Panc1 (cell line): ENCODE measurements around the gene DTNBP1.

Source experiments
- POLR2AphosphoS5 ChIP-seq: IDR thresholded peaks from 2 replicates; pipeline ENCODE4 v1.6.1; 2012; ENCODE audit warnings: mild to moderate bottlenecking, low read depth, low read length, moderate library complexity
- SIN3A ChIP-seq: IDR thresholded peaks from 2 replicates; pipeline ENCODE4 v1.6.1; 2012; ENCODE audit warnings: low read depth, mild to moderate bottlenecking, low read length, moderate library complexity, borderline replicate concordance; ENCODE audit not compliant: insufficient read depth
- TF ChIP-seq, protein P1 (sequence below): fragments of 450-650 bp; IDR thresholded peaks from 2 replicates; pipeline ENCODE4 v1.5.1; 2017; ENCODE audit warnings: mild to moderate bottlenecking
- TF ChIP-seq, protein P2 (sequence below), 2 experiments: IDR thresholded peaks; 2 replicates each; pipeline ENCODE4 v1.6.1; 2011 to 2012; ENCODE audit warnings: low read depth in 2 of 2, control low read depth in 1 of 2, low read length in 1 of 2, mild to moderate bottlenecking in 1 of 2, moderate library complexity in 1 of 2; ENCODE audit not compliant: insufficient read depth in 1 of 2

DNA sequence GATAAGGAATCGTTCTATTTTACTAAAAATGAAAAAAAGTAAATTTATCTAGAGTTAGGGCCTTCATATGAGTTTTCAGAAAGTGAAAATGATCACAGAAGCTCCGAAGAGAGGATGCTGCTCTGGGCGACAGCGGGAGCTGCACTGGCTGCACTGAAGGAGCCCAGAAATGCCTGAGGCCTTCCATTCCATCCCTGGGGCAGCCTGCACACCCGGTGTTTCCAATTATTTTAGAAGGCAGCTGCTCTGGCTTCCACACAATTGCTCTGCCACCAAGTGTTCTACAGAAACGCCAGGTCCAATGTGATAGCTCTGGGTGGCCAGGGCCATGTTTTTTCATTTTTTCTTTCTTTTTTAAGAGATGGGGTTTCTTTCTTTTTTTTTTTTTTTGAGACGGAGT is 3.6 kb downstream of the DTNBP1 start:
- TF ChIP-seq, protein P1, sequence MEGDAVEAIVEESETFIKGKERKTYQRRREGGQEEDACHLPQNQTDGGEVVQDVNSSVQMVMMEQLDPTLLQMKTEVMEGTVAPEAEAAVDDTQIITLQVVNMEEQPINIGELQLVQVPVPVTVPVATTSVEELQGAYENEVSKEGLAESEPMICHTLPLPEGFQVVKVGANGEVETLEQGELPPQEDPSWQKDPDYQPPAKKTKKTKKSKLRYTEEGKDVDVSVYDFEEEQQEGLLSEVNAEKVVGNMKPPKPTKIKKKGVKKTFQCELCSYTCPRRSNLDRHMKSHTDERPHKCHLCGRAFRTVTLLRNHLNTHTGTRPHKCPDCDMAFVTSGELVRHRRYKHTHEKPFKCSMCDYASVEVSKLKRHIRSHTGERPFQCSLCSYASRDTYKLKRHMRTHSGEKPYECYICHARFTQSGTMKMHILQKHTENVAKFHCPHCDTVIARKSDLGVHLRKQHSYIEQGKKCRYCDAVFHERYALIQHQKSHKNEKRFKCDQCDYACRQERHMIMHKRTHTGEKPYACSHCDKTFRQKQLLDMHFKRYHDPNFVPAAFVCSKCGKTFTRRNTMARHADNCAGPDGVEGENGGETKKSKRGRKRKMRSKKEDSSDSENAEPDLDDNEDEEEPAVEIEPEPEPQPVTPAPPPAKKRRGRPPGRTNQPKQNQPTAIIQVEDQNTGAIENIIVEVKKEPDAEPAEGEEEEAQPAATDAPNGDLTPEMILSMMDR = no peak
- TF ChIP-seq POLR2AphosphoS5 = no peak
- TF ChIP-seq, protein P2, sequence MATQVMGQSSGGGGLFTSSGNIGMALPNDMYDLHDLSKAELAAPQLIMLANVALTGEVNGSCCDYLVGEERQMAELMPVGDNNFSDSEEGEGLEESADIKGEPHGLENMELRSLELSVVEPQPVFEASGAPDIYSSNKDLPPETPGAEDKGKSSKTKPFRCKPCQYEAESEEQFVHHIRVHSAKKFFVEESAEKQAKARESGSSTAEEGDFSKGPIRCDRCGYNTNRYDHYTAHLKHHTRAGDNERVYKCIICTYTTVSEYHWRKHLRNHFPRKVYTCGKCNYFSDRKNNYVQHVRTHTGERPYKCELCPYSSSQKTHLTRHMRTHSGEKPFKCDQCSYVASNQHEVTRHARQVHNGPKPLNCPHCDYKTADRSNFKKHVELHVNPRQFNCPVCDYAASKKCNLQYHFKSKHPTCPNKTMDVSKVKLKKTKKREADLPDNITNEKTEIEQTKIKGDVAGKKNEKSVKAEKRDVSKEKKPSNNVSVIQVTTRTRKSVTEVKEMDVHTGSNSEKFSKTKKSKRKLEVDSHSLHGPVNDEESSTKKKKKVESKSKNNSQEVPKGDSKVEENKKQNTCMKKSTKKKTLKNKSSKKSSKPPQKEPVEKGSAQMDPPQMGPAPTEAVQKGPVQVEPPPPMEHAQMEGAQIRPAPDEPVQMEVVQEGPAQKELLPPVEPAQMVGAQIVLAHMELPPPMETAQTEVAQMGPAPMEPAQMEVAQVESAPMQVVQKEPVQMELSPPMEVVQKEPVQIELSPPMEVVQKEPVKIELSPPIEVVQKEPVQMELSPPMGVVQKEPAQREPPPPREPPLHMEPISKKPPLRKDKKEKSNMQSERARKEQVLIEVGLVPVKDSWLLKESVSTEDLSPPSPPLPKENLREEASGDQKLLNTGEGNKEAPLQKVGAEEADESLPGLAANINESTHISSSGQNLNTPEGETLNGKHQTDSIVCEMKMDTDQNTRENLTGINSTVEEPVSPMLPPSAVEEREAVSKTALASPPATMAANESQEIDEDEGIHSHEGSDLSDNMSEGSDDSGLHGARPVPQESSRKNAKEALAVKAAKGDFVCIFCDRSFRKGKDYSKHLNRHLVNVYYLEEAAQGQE (IDR thresholded peaks at IDR 0.05; ENCODE audit: insufficient read depth in 1 of 2, low read depth in 2 of 2, low read length in 1 of 2) = no peak
- TF ChIP-seq SIN3A = no peak
